GM12873 (cell line): ENCODE results near the gene GEMIN4.

Experiments
- CTCF ChIP-seq: IDR thresholded peaks from 2 replicates; pipeline ENCODE4 v1.5.1; 2012; ENCODE audit warnings: low read depth, mild to moderate bottlenecking, moderate library complexity, low read length, control low read depth; ENCODE audit not compliant: insufficient read depth; ENCODE audit errors: missing control alignments

Gene GEMIN4

DNA sequence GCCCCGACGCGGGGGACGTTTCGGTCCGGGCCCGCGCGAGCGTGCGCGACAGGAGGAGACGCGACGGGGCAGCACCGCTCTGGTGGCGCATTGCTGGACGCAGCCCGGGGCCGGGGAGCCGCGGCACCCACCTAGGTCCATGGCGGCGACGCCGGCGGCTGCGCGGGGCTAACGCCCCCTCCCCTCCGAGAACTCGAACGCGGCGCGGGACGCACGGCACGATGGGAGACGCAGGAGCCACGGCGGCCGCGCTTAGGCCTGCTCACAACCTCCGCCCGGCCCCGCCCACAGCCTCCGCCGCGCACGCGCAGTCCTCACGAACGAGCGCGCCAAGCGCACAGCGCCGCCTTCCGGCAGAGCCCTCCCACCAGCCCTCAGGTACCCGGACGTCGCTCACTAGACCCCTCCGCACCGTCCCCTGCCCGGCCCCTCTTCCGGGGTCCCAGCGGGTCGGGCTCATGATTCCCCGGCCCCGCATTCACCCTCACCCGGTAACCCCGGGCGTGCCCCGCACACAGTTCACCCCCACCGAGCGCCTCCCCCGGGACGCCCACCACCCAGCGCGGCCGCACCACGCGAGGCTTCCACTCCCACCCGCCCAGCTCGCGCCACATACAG is at the start of gene GEMIN4:
TSS of gene GEMIN4 (minus strand) at position 263 of the 618 bp plus-strand sequence. CDS start at position 141, 122 bp downstream.
- TF ChIP-seq CTCF, result peak; percentile 98

- TF ChIP-seq CTCF, result no peak
Measured at GRCh38 chr17:801660-802059, 49.6 kb upstream of the GEMIN4 start.

DNA sequence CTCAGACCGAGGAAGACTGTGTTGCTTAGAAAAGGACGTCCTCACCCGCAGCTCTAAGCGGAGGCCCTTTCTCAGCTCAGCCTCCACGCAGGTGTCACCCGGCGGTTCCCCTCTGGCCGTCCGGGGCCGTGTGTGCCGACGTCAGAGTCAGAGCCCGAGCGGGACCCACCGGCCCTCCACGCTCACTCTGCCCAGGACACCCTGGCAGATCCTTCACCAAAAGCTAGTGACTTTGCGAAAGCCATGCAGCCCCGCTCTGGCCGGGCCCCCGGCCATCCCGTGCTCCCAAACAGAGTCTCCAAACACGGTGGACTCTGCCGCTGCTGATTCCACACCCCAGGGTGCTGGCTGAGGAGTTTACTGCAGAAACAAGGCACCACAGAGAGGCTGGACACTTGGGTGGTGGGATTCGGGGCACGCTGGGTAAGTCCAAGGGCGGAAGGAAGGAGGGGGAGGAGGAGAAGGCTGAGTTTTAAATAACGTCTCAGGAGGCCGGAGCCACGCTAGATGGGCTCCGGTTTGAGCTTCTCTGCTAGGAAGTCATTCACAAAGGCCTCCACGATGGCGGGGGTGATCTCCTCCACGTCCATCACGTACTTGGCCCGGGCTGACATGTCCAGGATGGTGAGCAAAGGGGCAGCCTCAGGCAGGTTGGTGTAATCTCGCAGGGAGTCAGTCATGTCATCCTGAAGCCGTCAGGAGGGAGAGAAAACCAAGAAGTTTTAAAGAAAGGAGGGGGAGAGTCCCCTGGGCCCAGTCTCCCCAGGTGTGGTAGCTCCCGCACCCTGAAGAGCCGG is 48.6 kb upstream of the GEMIN4 start:
- no peak for TF ChIP-seq CTCF

GRCh38 chr17:799261-799660 is 47.2 kb upstream of the GEMIN4 start:
- no peak for TF ChIP-seq CTCF

DNA sequence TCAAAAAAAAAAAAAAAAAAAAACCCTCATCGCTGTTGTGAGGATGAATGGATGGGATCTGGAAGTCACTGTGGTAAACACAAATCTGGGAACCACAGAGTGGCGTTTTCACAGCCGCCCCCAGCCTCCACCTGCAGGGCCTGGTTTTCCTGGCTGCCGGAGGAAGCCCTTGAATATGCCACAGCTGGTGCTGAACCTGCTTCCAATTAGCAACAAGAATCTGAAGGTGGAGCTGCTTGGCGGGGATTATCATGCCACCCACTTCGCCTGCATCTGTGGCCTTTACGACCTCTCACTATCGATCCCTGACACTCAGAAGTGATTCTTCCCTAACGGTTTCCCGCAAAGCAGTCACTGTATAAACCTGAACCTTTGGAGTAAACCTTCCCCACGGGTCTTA is 46.2 kb upstream of the GEMIN4 start:
- no peak for TF ChIP-seq CTCF

GRCh38 chr17:797236-797840 is 45.3 kb upstream of the GEMIN4 start:
- TF ChIP-seq CTCF, result no peak

DNA sequence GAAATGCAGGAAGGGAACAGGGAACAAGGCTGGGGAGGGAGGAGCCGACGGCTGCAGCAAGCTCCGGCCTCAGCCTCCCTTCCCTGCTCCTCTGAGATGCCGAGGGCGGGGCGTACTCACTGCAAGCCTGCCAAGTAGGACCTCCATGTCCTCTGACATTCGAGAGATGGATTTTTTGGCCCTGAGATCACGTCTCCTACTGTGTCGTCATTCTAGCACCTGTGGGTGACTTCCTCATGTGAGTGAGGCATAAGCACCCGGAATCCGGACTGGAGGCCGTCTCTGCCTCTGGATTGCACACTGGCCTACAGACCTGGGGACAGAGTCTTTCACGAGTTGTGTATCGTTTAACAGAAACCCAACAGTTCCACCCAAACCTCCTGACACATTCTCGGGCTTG is 44.5 kb upstream of the GEMIN4 start:
- TF ChIP-seq CTCF, result no peak
